Large intestine (tissue), 12 donors: Measurements from ENCODE around the gene PRR20A. TPM values are rescaled to one million over a fixed set of nuclear protein-coding genes. Genes with fewer than 3 reads are reported as not detected.
"Not testable (repeated sequence)": the region's sequence is repeated elsewhere in the genome, so short reads cannot be mapped to it uniquely, and the experiment has no call there.

Experiments
- DNase-seq, 2 donors: peaks; one replicate each; pipeline versions ENCODE4 v3.0.0 to v3.0.0-alpha.2; 2013
- H3K27ac ChIP-seq: one replicate; pipeline ENCODE4 v1.5.1; 2013; ENCODE audit warnings: low read length
- H3K27me3 ChIP-seq: 2 replicates; pipeline ENCODE4 v1.6.1; 2013; ENCODE audit warnings: low read length; ENCODE audit not compliant: control insufficient read depth, insufficient read depth
- H3K36me3 ChIP-seq: 2 replicates; pipeline ENCODE4 v1.6.1; 2013; ENCODE audit warnings: low read length; ENCODE audit not compliant: control insufficient read depth, insufficient read depth
- H3K4me1 ChIP-seq: one replicate; pipeline ENCODE4 v1.6.1; 2013; ENCODE audit warnings: low read length; ENCODE audit not compliant: control insufficient read depth, insufficient read depth
- H3K4me3 ChIP-seq: one replicate; pipeline ENCODE4 v1.5.1; 2013; ENCODE audit warnings: low read length
- H3K9me3 ChIP-seq: one replicate; pipeline ENCODE4 v1.6.1; 2013; ENCODE audit warnings: mild to moderate bottlenecking, low read depth, low read length, moderate library complexity; ENCODE audit not compliant: control insufficient read depth
- WGBS: methylation state at CpG from one replicate; pipeline ENCODE4 v1.1.5; 2013; ENCODE audit warnings: low lambda C conversion rate; ENCODE audit not compliant: insufficient coverage; 5-methylcytosine and 5-hydroxymethylcytosine counted together
- long read RNA-seq, 11 donors: transcript quantifications; one replicate each; lab custom pipeline, GENCODE V29; 2026
- polyA plus RNA-seq: library from polyadenylated mRNA; unstranded; fragments of 120-200 nt; gene quantifications from one replicate; pipeline ENCODE4 v1.2.1, GENCODE V29; 2013

PRR20A gene
- polyA plus RNA-seq = not detected
- long read RNA-seq, donor 1 = 0 reads
- long read RNA-seq, donor 2 = 0 reads
- long read RNA-seq, donor 3 = 0 reads
- long read RNA-seq, donor 4 = 0 reads
- long read RNA-seq, donor 5 = 0 reads
- long read RNA-seq, donor 6 = 0 reads
- long read RNA-seq, donor 7 = 0 reads
- long read RNA-seq, donor 8 = 0 reads
- long read RNA-seq, donor 9 = 0 reads
- long read RNA-seq, donor 10 = 0 reads
- long read RNA-seq, donor 11 = 0 reads

GRCh38 chr13:57140235-57140968, at the start of gene PRR20A:
TSS of gene PRR20A (plus strand) at chr13:57140918. CDS start at chr13:57141305, 387 bp downstream.
- H3K27ac ChIP-seq, DNase-seq, H3K36me3 ChIP-seq, H3K4me1 ChIP-seq, H3K4me3 ChIP-seq, H3K27me3 ChIP-seq, H3K9me3 ChIP-seq: not testable (repeated sequence)
- WGBS = no CpG with 5 or more reads among the region's 34 CpGs

- Histone ChIP-seq H3K27ac (no peak overlapping the region), H3K9me3 (peaks cover 8% of the 10 kb centered on the region), H3K36me3 (no peaks in the 10 kb centered on the region), H3K27me3 (no peaks in the 10 kb centered on the region), H3K4me3 (no peak overlapping the region), H3K4me1 (no peaks in the 10 kb centered on the region)
- 92% methylated on average over 4 of the region's 4 CpGs for WGBS
- DNase-seq = no peak
Observed at GRCh38 chr13:57114945-57115344, 25.8 kb upstream of the PRR20A start.

GRCh38 chr13:57123681-57124080, 17.0 kb upstream of the PRR20A start:
- H3K9me3 ChIP-seq = no peaks in the 10 kb centered on the region
- DNase-seq = no peak
- H3K4me1 ChIP-seq = no peaks in the 10 kb centered on the region
- no peaks in the 10 kb centered on the region for H3K27me3 ChIP-seq
- H3K27ac ChIP-seq = no peak overlapping the region
- WGBS = 80% methylated on average over 1 of the region's 1 CpG
- H3K4me3 ChIP-seq = no peak overlapping the region
- H3K36me3 ChIP-seq = no peaks in the 10 kb centered on the region

GRCh38 chr13:57128909-57129308, 11.8 kb upstream of the PRR20A start:
- Histone ChIP-seq H3K36me3 (no peaks in the 10 kb centered on the region), H3K27ac (no peak overlapping the region), H3K27me3 (no peaks in the 10 kb centered on the region), H3K9me3 (no peaks in the 10 kb centered on the region), H3K4me3 (no peak overlapping the region), H3K4me1 (no peaks in the 10 kb centered on the region)
- WGBS = no CpG with 5 or more reads among the region's 6 CpGs
- no peak for DNase-seq

GRCh38 chr13:57136093-57136492, 4.6 kb upstream of the PRR20A start:
- Histone ChIP-seq H3K36me3 (no peaks in the 10 kb centered on the region), H3K27ac (no peak overlapping the region), H3K4me1 (no peaks in the 10 kb centered on the region), H3K4me3 (no peak overlapping the region), H3K27me3 (no peaks in the 10 kb centered on the region), H3K9me3 (peaks cover 2% of the 10 kb centered on the region)
- DNase-seq = peak in 1 of 2 donors; percentile 9
- WGBS = 57% methylated on average over 1 of the region's 2 CpGs

GRCh38 chr13:57137585-57137984, 3.1 kb upstream of the PRR20A start:
- peak overlapping the region; percentile 57 for H3K27ac ChIP-seq
- no peaks in the 10 kb centered on the region for H3K27me3 ChIP-seq
- H3K4me1 ChIP-seq = no peaks in the 10 kb centered on the region
- H3K4me3 ChIP-seq = peak overlapping the region; percentile 23
- 12% methylated on average over 2 of the region's 4 CpGs for WGBS
- peak; percentile 44 to 73 for DNase-seq
- H3K36me3 ChIP-seq = no peaks in the 10 kb centered on the region
- peaks cover 2% of the 10 kb centered on the region for H3K9me3 ChIP-seq

GRCh38 chr13:57138988-57139387, 1.7 kb upstream of the PRR20A start:
- Histone ChIP-seq H3K36me3 (no peaks in the 10 kb centered on the region), H3K27me3 (no peaks in the 10 kb centered on the region), H3K4me3 (no peak overlapping the region), H3K9me3 (peaks cover 2% of the 10 kb centered on the region), H3K27ac (no peak overlapping the region), H3K4me1 (no peaks in the 10 kb centered on the region)
- no peak for DNase-seq
- no CpG with 5 or more reads among the region's 5 CpGs for WGBS

- DNase-seq, H3K27ac ChIP-seq, H3K9me3 ChIP-seq, H3K4me3 ChIP-seq, H3K36me3 ChIP-seq, H3K27me3 ChIP-seq, H3K4me1 ChIP-seq: not testable (repeated sequence)
- no CpG with 5 or more reads among the region's 18 CpGs for WGBS
Observed at GRCh38 chr13:57139781-57140180, 937 bp upstream of the PRR20A start.

- H3K27me3 ChIP-seq, H3K36me3 ChIP-seq, H3K9me3 ChIP-seq, H3K4me1 ChIP-seq, H3K4me3 ChIP-seq, DNase-seq, H3K27ac ChIP-seq: not testable (repeated sequence)
- WGBS = no CpG with 5 or more reads among the region's 22 CpGs
Observed at GRCh38 chr13:57147188-57147587, 6.5 kb downstream of the PRR20A start, which contains the start of gene PRR20B. TSS of gene PRR20B (plus strand) at chr13:57147488. CDS start at chr13:57147875, 387 bp downstream.

- H3K9me3 ChIP-seq, H3K36me3 ChIP-seq, H3K27me3 ChIP-seq, DNase-seq, H3K4me1 ChIP-seq, H3K4me3 ChIP-seq, H3K27ac ChIP-seq: not testable (repeated sequence)
- 97% methylated on average over 5 of the region's 14 CpGs for WGBS
Observed at GRCh38 chr13:57148106-57148505, 7.4 kb downstream of the PRR20A start.

- not testable (repeated sequence) for H3K4me1 ChIP-seq, H3K27ac ChIP-seq, H3K9me3 ChIP-seq, H3K27me3 ChIP-seq, H3K36me3 ChIP-seq, H3K4me3 ChIP-seq, DNase-seq
- WGBS = no CpG with 5 or more reads among the region's 22 CpGs
Observed at GRCh38 chr13:57153761-57154160, 13.0 kb downstream of the PRR20A start, which contains the start of gene PRR20C. TSS of gene PRR20C (plus strand) at chr13:57154061. CDS start at chr13:57154448, 387 bp downstream.
